ENCODE data around the gene CEP85L.

DNA sequence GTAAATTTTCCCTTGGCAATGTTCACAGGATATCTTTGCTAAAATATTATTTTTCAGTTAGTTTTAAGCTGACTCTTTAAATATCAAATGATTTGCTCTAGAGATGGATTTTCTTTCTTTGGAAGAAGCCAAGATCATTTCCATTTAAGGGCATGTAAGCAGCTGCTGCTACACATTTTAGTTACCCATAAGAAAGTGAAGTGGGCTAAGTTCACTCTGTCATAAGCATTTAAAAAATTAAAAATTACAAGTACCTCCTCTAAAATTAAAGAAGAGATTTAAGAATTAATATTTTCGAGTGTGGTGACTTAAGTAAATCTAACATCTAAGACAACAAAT is 104.5 kb downstream of the CEP85L start:
- TF ChIP-seq, protein P1, sequence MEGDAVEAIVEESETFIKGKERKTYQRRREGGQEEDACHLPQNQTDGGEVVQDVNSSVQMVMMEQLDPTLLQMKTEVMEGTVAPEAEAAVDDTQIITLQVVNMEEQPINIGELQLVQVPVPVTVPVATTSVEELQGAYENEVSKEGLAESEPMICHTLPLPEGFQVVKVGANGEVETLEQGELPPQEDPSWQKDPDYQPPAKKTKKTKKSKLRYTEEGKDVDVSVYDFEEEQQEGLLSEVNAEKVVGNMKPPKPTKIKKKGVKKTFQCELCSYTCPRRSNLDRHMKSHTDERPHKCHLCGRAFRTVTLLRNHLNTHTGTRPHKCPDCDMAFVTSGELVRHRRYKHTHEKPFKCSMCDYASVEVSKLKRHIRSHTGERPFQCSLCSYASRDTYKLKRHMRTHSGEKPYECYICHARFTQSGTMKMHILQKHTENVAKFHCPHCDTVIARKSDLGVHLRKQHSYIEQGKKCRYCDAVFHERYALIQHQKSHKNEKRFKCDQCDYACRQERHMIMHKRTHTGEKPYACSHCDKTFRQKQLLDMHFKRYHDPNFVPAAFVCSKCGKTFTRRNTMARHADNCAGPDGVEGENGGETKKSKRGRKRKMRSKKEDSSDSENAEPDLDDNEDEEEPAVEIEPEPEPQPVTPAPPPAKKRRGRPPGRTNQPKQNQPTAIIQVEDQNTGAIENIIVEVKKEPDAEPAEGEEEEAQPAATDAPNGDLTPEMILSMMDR (conservative IDR thresholded peaks at IDR 0.05; ENCODE audit: low read depth, low read length) = no peak
- no peak for TF ChIP-seq MXI1 (IDR thresholded peaks at IDR 0.05; ENCODE audit: borderline replicate concordance, low read depth, low read length)
- TF ChIP-seq POLR2A (IDR thresholded peaks at IDR 0.05; ENCODE audit: low read depth, low read length) = no peak
- no peak for TF ChIP-seq MAFK (IDR thresholded peaks at IDR 0.05; ENCODE audit: low read depth, low read length)
- TF ChIP-seq FOS (IDR thresholded peaks at IDR 0.05; ENCODE audit: low read depth, low read length) = no peak
- no peak for TF ChIP-seq CEBPB (IDR thresholded peaks at IDR 0.05; ENCODE audit: low read depth, low read length)
